ENCODE results near the gene FOXP1.

The FOXP1 gene

GRCh38 chr3:70996082-70996481 lies 587.4 kb downstream of the FOXP1 start:
- no peak for TF ChIP-seq POLR2A (IDR thresholded peaks at IDR 0.05; ENCODE audit: low read depth, low read length)
- DNase-seq (ENCODE audit: insufficient read length, low spot score) (no peak), FAIRE-seq (no peak)

GRCh38 chr3:70994644-70995043 lies 588.9 kb downstream of the FOXP1 start:
- no peak for TF ChIP-seq POLR2A (IDR thresholded peaks at IDR 0.05; ENCODE audit: low read depth, low read length)
- FAIRE-seq, result no peak
- no peak for DNase-seq (ENCODE audit: insufficient read length, low spot score)

GRCh38 chr3:70992562-70993204 lies 590.8 kb downstream of the FOXP1 start:
- no peak for DNase-seq (ENCODE audit: insufficient read length, low spot score)
- no peak for TF ChIP-seq POLR2A (IDR thresholded peaks at IDR 0.05; ENCODE audit: low read depth, low read length)
- FAIRE-seq, result no peak

- FAIRE-seq, result no peak
- no peak for DNase-seq (ENCODE audit: insufficient read length, low spot score)
- no peak for TF ChIP-seq POLR2A (IDR thresholded peaks at IDR 0.05; ENCODE audit: low read depth, low read length)
Measured at GRCh38 chr3:70992131-70992530, 591.4 kb downstream of the FOXP1 start.

- no peak for TF ChIP-seq POLR2A (IDR thresholded peaks at IDR 0.05; ENCODE audit: low read depth, low read length)
- FAIRE-seq, result no peak
Measured at GRCh38 chr3:70990723-70991122, 592.8 kb downstream of the FOXP1 start.

GRCh38 chr3:70990185-70990584 lies 593.3 kb downstream of the FOXP1 start:
- DNase-seq (ENCODE audit: insufficient read length, low spot score) (no peak), FAIRE-seq (no peak)
- no peak for TF ChIP-seq POLR2A (IDR thresholded peaks at IDR 0.05; ENCODE audit: low read depth, low read length)

More at GRCh38 chr3:70990723-70991122, 592.8 kb downstream of the FOXP1 start:
- no peak for DNase-seq (ENCODE audit: insufficient read length, low spot score)

- no peak for TF ChIP-seq POLR2A (IDR thresholded peaks at IDR 0.05; ENCODE audit: low read depth, low read length)
- no peak for FAIRE-seq
Measured at GRCh38 chr3:70989174-70989573, 594.4 kb downstream of the FOXP1 start.

GRCh38 chr3:70988111-70988510 lies 595.4 kb downstream of the FOXP1 start:
- no peak for TF ChIP-seq POLR2A (IDR thresholded peaks at IDR 0.05; ENCODE audit: low read depth, low read length)
- FAIRE-seq (no peak), DNase-seq (ENCODE audit: insufficient read length, low spot score) (no peak)

More at GRCh38 chr3:70989174-70989573, 594.4 kb downstream of the FOXP1 start:
- DNase-seq (ENCODE audit: insufficient read length, low spot score), result no peak

- no peak for DNase-seq (ENCODE audit: insufficient read length, low spot score)
- no peak for FAIRE-seq
- TF ChIP-seq POLR2A (IDR thresholded peaks at IDR 0.05; ENCODE audit: low read depth, low read length), result no peak
Measured at GRCh38 chr3:70985572-70985971, 598.0 kb downstream of the FOXP1 start.

- DNase-seq (ENCODE audit: insufficient read length, low spot score) (no peak), FAIRE-seq (no peak)
- TF ChIP-seq POLR2A (IDR thresholded peaks at IDR 0.05; ENCODE audit: low read depth, low read length), result no peak
Measured at GRCh38 chr3:70984776-70985482, 598.6 kb downstream of the FOXP1 start.

GRCh38 chr3:70982700-70983140 lies 600.8 kb downstream of the FOXP1 start:
- no peak for TF ChIP-seq POLR2A (IDR thresholded peaks at IDR 0.05; ENCODE audit: low read depth, low read length)
- FAIRE-seq (peak; percentile 90), DNase-seq (ENCODE audit: insufficient read length, low spot score) (peak; percentile 40)

- FAIRE-seq, result no peak
- no peak for TF ChIP-seq POLR2A (IDR thresholded peaks at IDR 0.05; ENCODE audit: low read depth, low read length)
- DNase-seq (ENCODE audit: insufficient read length, low spot score), result no peak
Measured at GRCh38 chr3:70982284-70982683, 601.2 kb downstream of the FOXP1 start.

GRCh38 chr3:70981231-70981880 lies 602.2 kb downstream of the FOXP1 start:
- TF ChIP-seq POLR2A (IDR thresholded peaks at IDR 0.05; ENCODE audit: low read depth, low read length), result no peak
- FAIRE-seq, result no peak
- no peak for DNase-seq (ENCODE audit: insufficient read length, low spot score)

GRCh38 chr3:70980646-70981170 lies 602.8 kb downstream of the FOXP1 start:
- DNase-seq (ENCODE audit: insufficient read length, low spot score) (no peak), FAIRE-seq (no peak)
- TF ChIP-seq POLR2A (IDR thresholded peaks at IDR 0.05; ENCODE audit: low read depth, low read length), result no peak
